ENCODE measurements around the gene PIEZO2.

DNA sequence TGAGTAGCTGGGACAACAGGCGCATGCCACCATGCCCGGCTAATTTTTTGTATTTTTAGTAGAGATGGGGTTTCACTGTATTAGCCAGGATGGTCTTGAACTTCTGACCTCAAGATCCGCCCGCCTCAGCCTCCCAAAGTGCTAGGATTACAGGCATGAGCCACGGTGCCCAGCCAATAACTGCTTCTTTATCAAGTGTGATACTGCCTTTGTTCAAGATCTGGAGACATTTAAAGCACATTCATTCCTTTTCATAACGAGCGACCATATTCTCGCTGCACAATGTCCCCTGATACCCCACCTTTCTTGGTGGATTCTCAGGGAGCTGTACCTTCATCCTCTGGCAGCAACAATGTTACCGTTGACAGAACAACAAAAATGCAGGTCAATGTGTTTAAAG, 75.4 kb downstream of the PIEZO2 start:
- TF ChIP-seq ESRRA (CRISPR knock-in tag; IDR thresholded peaks at IDR 0.05; ENCODE audit: borderline replicate concordance), result no peak
- no peak for TF ChIP-seq ATF3 (CRISPR knock-in tag; conservative IDR thresholded peaks at IDR 0.05)
- TF ChIP-seq, protein P1, sequence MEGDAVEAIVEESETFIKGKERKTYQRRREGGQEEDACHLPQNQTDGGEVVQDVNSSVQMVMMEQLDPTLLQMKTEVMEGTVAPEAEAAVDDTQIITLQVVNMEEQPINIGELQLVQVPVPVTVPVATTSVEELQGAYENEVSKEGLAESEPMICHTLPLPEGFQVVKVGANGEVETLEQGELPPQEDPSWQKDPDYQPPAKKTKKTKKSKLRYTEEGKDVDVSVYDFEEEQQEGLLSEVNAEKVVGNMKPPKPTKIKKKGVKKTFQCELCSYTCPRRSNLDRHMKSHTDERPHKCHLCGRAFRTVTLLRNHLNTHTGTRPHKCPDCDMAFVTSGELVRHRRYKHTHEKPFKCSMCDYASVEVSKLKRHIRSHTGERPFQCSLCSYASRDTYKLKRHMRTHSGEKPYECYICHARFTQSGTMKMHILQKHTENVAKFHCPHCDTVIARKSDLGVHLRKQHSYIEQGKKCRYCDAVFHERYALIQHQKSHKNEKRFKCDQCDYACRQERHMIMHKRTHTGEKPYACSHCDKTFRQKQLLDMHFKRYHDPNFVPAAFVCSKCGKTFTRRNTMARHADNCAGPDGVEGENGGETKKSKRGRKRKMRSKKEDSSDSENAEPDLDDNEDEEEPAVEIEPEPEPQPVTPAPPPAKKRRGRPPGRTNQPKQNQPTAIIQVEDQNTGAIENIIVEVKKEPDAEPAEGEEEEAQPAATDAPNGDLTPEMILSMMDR (IDR thresholded peaks at IDR 0.05), result no peak
- no peak for TF ChIP-seq ZNF512 (CRISPR knock-in tag; IDR thresholded peaks at IDR 0.05; ENCODE audit: borderline replicate concordance)
- TF ChIP-seq MAX (CRISPR knock-in tag; IDR thresholded peaks at IDR 0.05), result no peak
- TF ChIP-seq CREM (CRISPR knock-in tag; IDR thresholded peaks at IDR 0.05), result no peak
